Esophagus squamous epithelium (tissue), 5 donors: ENCODE results near the gene BACE1. TPM values are rescaled to one million over a fixed set of nuclear protein-coding genes. Genes with fewer than 3 reads are reported as not detected.
A peak's percentile ranks its signal among the peaks of the same experiment; 100 is the strongest.

Experiments used
- DNase-seq: peaks from one replicate; lab custom pipeline; 2025; lab: John Stamatoyannopoulos, UW
- H3K27ac ChIP-seq, 4 donors: fragments of 200-600 bp; sonication (generic); one replicate each; pipeline ENCODE4 v1.5.1; 2016 to 2019; ENCODE audit warnings: mild to moderate bottlenecking in 1 of 4
- H3K27me3 ChIP-seq, 4 donors: fragments of 200-600 bp; sonication (generic); 1 replicate in 3 of 4; 2 replicates in 1 of 4; pipeline versions ENCODE4 v1.5.1 to v1.6.0; 2017 to 2021; ENCODE audit warnings: antibody characterized with exemption in 1 of 4
- H3K36me3 ChIP-seq, 3 donors: fragments of 200-600 bp; sonication (generic); one replicate each; pipeline ENCODE4 v1.5.1; 2016 to 2019
- H3K4me1 ChIP-seq, 3 donors: fragments of 200-600 bp; sonication (generic); one replicate each; pipeline ENCODE4 v1.5.1; 2017 to 2019
- H3K4me3 ChIP-seq, 4 donors: fragments of 200-600 bp; sonication (generic); 1 replicate in 3 of 4; 2 replicates in 1 of 4; pipeline ENCODE4 v1.5.1; 2016 to 2019; ENCODE audit warnings: mild to moderate bottlenecking in 2 of 4, moderate library complexity in 1 of 4
- H3K9me3 ChIP-seq, 3 donors: fragments of 200-600 bp; sonication (generic); one replicate each; pipeline ENCODE4 v1.5.1; 2016 to 2019
- POLR2A ChIP-seq, 4 donors: fragments of 450-650 bp; IDR thresholded peaks; one replicate each; pipeline ENCODE4 v1.6.1; 2017; ENCODE audit warnings: antibody characterized with exemption in 4 of 4, mild to moderate bottlenecking in 4 of 4, moderate library complexity in 3 of 4
- WGBS, 2 donors: methylation state at CpG; one replicate each; pipeline ENCODE4 v1.1.5; 2018; 5-methylcytosine and 5-hydroxymethylcytosine counted together
- intact Hi-C: fragments of 100-400 bp; cut with DNase I; formaldehyde crosslinking; loops from one replicate; pipeline ENCODE4 v1.15.0; 2022
- total RNA-seq, 4 donors: library from RNA; depleted of rRNA; stranded (reverse); fragments of >200 nt; gene quantifications; one replicate each; pipeline ENCODE4 v1.1.0, GENCODE V29; 2016
- TF ChIP-seq, protein P1 (sequence below), 6 experiments: fragments of 450-650 bp in 4 of 6; fragments of 200-600 bp in 2 of 6; sonication (generic) in 2 of 6; IDR thresholded peaks; one replicate each; pipeline ENCODE4 v1.5.1; 2016 to 2019; ENCODE audit warnings: antibody characterized with exemption in 6 of 6, mild to moderate bottlenecking in 4 of 6, moderate library complexity in 4 of 6
- donor health status: DM: yes; HTN: yes; CAD: no.

BACE1 gene
- total RNA-seq, 4 donors from 2014 or later, result 7.0 to 16.9 (median 13.9) TPM

DNA sequence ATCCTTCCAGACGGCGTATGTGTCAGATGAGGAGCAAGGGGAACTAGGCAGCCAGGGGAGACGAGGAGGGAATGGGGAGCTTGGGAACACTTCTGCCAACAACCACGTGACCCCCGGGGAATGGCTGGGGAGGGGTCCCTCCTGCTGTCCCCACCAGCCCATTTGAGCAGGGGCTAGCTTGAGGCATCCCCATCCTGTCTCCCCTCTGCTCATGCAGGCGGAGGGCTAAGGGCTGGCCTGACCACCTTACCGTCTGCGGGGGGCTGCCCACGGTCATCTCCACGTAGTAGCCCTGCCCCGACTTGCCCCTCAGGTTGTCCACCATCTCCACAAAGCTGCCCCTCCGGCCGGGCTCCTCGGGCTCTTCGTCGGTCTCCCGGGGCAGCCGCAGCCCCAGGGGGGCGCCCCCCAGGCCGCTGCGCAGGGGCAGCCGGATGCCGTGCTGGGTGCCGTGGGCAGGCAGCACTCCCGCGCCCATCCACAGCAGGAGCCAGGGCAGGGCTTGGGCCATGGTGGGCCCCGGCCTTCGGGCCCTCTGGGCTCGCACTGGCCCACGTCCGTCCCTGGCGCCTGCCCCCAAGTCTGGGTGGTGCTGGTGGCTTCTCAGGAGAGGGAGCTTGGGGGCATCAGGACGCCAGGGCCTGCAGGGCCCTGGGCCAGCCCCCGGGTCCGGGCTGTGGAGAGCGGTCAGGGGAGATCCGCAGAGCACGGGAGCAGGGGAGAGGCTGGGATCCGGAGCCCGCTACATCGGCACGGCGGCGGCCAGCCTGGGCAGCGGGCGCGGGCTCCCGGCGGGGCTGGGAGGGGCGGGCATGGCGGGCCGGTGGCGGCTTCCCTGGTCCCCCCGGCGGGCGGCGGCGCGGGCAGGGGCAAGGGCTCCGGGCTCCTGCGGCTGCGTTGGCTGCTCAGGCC lies 515 bp downstream of the BACE1 start:
- Histone ChIP-seq H3K4me3 (peak overlapping the region; percentile 66 to 90 (median 85)), H3K4me1 (peaks cover 13 to 40% (median 18%) of the 10 kb centered on the region in 3 donors), H3K36me3 (no peaks in the 10 kb centered on the region), H3K9me3 (no peaks in the 10 kb centered on the region), H3K27ac (peak overlapping the region; percentile 55 to 78 (median 68)), H3K27me3 (no peaks in the 10 kb centered on the region)
- no peak for DNase-seq
- 2 to 8% methylated on average over 2 to 14 of the region's 62 CpGs for WGBS, 2 donors
- intact Hi-C loops, result no loop called here
- TF ChIP-seq, protein P1, sequence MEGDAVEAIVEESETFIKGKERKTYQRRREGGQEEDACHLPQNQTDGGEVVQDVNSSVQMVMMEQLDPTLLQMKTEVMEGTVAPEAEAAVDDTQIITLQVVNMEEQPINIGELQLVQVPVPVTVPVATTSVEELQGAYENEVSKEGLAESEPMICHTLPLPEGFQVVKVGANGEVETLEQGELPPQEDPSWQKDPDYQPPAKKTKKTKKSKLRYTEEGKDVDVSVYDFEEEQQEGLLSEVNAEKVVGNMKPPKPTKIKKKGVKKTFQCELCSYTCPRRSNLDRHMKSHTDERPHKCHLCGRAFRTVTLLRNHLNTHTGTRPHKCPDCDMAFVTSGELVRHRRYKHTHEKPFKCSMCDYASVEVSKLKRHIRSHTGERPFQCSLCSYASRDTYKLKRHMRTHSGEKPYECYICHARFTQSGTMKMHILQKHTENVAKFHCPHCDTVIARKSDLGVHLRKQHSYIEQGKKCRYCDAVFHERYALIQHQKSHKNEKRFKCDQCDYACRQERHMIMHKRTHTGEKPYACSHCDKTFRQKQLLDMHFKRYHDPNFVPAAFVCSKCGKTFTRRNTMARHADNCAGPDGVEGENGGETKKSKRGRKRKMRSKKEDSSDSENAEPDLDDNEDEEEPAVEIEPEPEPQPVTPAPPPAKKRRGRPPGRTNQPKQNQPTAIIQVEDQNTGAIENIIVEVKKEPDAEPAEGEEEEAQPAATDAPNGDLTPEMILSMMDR (IDR thresholded peaks at IDR 0.05), result no peak
- no peak for TF ChIP-seq POLR2A (IDR thresholded peaks at IDR 0.05)

DNA sequence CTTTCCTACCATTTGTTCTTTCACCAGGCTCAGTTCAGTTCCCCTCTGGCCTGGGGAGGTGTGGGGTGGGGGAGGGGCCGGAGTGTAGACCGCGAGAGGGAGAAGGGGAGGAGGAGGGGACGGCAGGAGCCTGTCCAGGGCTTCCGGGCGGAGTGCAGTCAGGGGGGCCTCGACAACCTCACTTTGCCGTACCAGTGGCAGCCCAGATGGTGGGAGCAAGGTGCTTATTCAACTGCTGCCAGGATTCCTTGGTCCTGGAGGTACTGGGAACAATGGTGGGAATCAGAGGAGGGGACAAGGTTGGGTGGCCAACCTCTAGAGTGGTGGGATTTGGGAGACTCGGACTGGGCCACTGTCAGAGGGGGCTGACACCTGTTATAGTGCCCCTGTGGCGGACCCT lies 1.2 kb downstream of the BACE1 start:
- 34 to 57% methylated on average over 2 to 9 of the region's 10 CpGs for WGBS, 2 donors
- H3K27me3 ChIP-seq, result no peaks in the 10 kb centered on the region
- H3K36me3 ChIP-seq, result no peaks in the 10 kb centered on the region
- no peaks in the 10 kb centered on the region for H3K9me3 ChIP-seq
- TF ChIP-seq POLR2A (IDR thresholded peaks at IDR 0.05), result no peak
- TF ChIP-seq, protein P1 (IDR thresholded peaks at IDR 0.05), result no peak
- H3K4me1 ChIP-seq, result peaks cover 13 to 40% (median 18%) of the 10 kb centered on the region in 3 donors
- DNase-seq, result no peak
- H3K4me3 ChIP-seq, result peak overlapping the region; percentile 66 to 90 (median 85)
- intact Hi-C loops, result no loop called here
- H3K27ac ChIP-seq, result peak overlapping the region in 1 of 4 donors; percentile 55

DNA sequence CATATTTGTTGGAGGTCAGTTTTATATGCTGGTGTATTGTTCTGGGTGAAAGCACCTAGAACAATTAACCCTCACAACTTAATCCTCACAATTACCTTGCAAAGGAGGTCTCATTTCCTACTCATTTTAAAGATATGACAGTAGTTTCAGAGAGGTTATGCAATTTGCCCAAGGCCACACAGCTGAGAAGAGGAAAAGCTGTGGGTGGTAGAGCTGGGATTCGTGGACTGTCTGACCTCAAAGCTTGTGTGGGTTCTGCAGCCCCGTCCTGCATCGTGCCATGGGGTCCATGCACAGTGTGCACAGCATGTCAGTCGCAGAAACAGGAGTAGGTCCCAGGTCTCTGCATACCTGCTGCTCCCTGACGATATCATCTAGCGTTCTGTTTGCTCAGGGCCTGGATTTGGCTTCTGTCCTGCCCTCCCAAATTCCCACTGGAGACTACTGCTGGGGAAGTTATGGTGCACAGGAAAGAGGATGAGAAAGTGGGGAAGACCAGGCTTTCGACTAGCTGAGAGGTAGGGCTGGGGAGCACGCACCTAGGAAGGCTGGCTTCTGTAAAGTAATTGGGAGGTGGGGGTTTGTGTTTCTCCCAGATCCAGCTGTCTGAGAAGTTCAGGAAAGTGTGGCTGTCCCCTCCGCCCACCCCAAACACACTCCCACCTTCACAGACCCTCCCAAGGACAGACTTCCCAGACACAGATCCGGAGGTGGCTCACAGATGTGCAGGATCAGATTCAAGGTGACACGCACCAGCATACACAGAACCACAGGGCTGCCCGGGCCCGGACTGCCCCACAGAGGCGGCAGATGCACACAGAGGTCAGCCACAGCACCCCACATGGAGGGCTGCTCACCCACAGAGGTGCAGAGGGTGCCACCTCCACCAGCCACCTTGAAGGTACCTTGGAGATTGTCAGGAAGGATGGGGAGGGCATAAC lies 2.0 kb downstream of the BACE1 start:
- TF ChIP-seq POLR2A (IDR thresholded peaks at IDR 0.05), result no peak
- TF ChIP-seq, protein P1 (IDR thresholded peaks at IDR 0.05), result no peak
- no peaks in the 10 kb centered on the region for H3K36me3 ChIP-seq
- peaks cover 13 to 40% (median 18%) of the 10 kb centered on the region in 3 donors for H3K4me1 ChIP-seq
- no peaks in the 10 kb centered on the region for H3K9me3 ChIP-seq
- no peak overlapping the region for H3K27ac ChIP-seq
- intact Hi-C loops, result no loop called here
- no peak for DNase-seq
- H3K4me3 ChIP-seq, result peak overlapping the region in 1 of 4 donors; percentile 85
- H3K27me3 ChIP-seq, result no peaks in the 10 kb centered on the region
- 71 to 83% methylated on average over 6 to 10 of the region's 14 CpGs for WGBS, 2 donors

DNA sequence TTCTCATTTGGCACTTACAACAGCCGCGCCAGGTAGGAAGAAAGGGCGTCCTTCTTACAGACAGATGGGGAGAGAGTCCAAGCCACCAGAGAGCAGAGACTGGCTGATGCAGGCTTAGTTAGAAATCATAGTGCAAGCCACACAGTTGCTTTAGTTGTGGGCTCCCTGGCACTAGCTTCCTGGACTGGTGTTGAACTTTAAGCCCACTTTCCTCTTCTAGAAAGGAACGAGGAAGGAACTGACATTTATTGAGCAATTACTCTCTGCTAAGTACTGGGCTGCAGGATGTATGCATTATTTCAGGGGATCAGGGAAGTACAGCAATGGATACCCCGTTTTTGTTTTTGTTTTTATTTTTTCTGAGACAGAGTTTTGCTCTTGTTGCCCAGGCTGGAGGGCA lies 3.0 kb downstream of the BACE1 start:
- H3K27ac ChIP-seq, result no peak overlapping the region
- intact Hi-C loops, result no loop called here

More for the DNA sequence above, 3.0 kb downstream of the BACE1 start:
- peaks cover 13 to 40% (median 18%) of the 10 kb centered on the region in 3 donors for H3K4me1 ChIP-seq
- H3K36me3 ChIP-seq, result no peaks in the 10 kb centered on the region
- DNase-seq, result no peak
- H3K4me3 ChIP-seq, result no peak overlapping the region
- no peaks in the 10 kb centered on the region for H3K9me3 ChIP-seq
- TF ChIP-seq, protein P1 (IDR thresholded peaks at IDR 0.05), result no peak
- no peak for TF ChIP-seq POLR2A (IDR thresholded peaks at IDR 0.05)
- no peaks in the 10 kb centered on the region for H3K27me3 ChIP-seq
- WGBS, 2 donors, result 52 to 76% methylated on average over 2 to 5 of the region's 5 CpGs
